Caco-2 (cell line): ENCODE data around the gene HMGA1. TPM values are rescaled to one million over a fixed set of nuclear protein-coding genes. Genes with fewer than 3 reads are reported as not detected.

Source experiments
- BruUV-seq: library from RNA; stranded (reverse); fragments of 400-500 nt; replicated peaks from 2 replicates; lab custom pipeline; 2021; lab: Mats Ljungman, UMichigan
- CTCF ChIA-PET: fragments of 300-600 bp; sonication (Branson Sonifier 250); formaldehyde crosslinking; loops from one replicate; lab custom pipeline; 2022; ENCODE audit warnings: antibody characterized with exemption; lab: Charles Lee
- POLR2A ChIA-PET: fragments of 300-600 bp; sonication (Branson Sonifier 250); formaldehyde crosslinking; loops from one replicate; lab custom pipeline; 2022; ENCODE audit warnings: antibody characterized with exemption; lab: Charles Lee
- DNase-seq, 2 experiments: peaks; one replicate each; pipeline versions ENCODE4 v3.0.0 to v3.0.0-alpha.2; 2020 to 2022
- H3K27me3 ChIP-seq: replicated peaks from 2 replicates; pipeline ENCODE4 v1.6.0; 2011; ENCODE audit warnings: low read length; ENCODE audit not compliant: control insufficient read depth, insufficient read depth
- H3K36me3 ChIP-seq: 2 replicates; pipeline ENCODE4 v1.5.1; 2011; ENCODE audit warnings: low read length; ENCODE audit not compliant: control insufficient read depth, insufficient read depth
- H3K4me1 ChIP-seq: fragments of 250-450 bp; sonication (Bioruptor Pico); 2 replicates; pipeline ENCODE4 v1.5.1; 2020; ENCODE audit warnings: mild to moderate bottlenecking
- H3K4me3 ChIP-seq: 2 replicates; pipeline ENCODE4 v1.5.1; 2011; ENCODE audit warnings: low read depth, mild to moderate bottlenecking, control low read depth, low read length
- H3K9me3 ChIP-seq: fragments of 250-450 bp; sonication (Bioruptor Pico); 2 replicates; pipeline ENCODE4 v1.5.1; 2020; ENCODE audit warnings: mild to moderate bottlenecking, moderate library complexity
- H3K27ac Mint-ChIP-seq: one replicate; pipeline ENCODE4 v1.8.0; 2022; ENCODE audit warnings: mixed read lengths; ENCODE audit not compliant: unreplicated experiment
- H3K27me3 Mint-ChIP-seq: one replicate; pipeline ENCODE4 v1.8.0; 2022; ENCODE audit warnings: mixed read lengths; ENCODE audit not compliant: insufficient read depth, unreplicated experiment
- H3K36me3 Mint-ChIP-seq: one replicate; pipeline ENCODE4 v1.8.0; 2022; ENCODE audit warnings: mild to moderate bottlenecking, mixed read lengths; ENCODE audit not compliant: insufficient read depth, unreplicated experiment
- H3K4me1 Mint-ChIP-seq: one replicate; pipeline ENCODE4 v1.8.0; 2022; ENCODE audit warnings: low read depth, mixed read lengths; ENCODE audit not compliant: unreplicated experiment
- H3K4me3 Mint-ChIP-seq: one replicate; pipeline ENCODE4 v1.8.0; 2022; ENCODE audit warnings: mild to moderate bottlenecking, moderate library complexity, mixed read lengths; ENCODE audit not compliant: unreplicated experiment
- H3K9me3 Mint-ChIP-seq: one replicate; pipeline ENCODE4 v1.8.0; 2022; ENCODE audit warnings: mixed read lengths; ENCODE audit not compliant: unreplicated experiment
- CTCF ChIP-seq, 2 experiments: fragments of 200-600 bp in 1 of 2; IDR thresholded peaks; 1 replicate in 1 of 2; 2 replicates in 1 of 2; pipeline versions ENCODE4 v1.5.1 to v1.8.0; 2011 to 2022; ENCODE audit warnings: antibody characterized with exemption in 1 of 2, control low read depth in 1 of 2, inconsistent platforms in 1 of 2, low read depth in 1 of 2, low read length in 1 of 2, mild to moderate bottlenecking in 1 of 2, moderate library complexity in 1 of 2; ENCODE audit not compliant: insufficient read depth in 1 of 2, severe bottlenecking in 1 of 2, unreplicated experiment in 1 of 2
- intact Hi-C: fragments of 100-400 bp; cut with micrococcal nuclease; formaldehyde crosslinking; loops from one replicate; pipeline ENCODE4 v1.10.0; 2022; ENCODE audit not compliant: unreplicated experiment
- total RNA-seq: library from RNA; stranded (reverse); gene quantifications from 2 replicates; pipeline ENCODE4 v1.2.3, GENCODE V29; 2022

HMGA1 gene
- total RNA-seq, 1 experiment from 2014 or later, result 301 TPM

- H3K9me3 ChIP-seq, result no peaks in the 10 kb centered on the region
- no peaks in the 10 kb centered on the region for H3K27me3 ChIP-seq
- no peaks in the 10 kb centered on the region for H3K4me1 Mint-ChIP-seq
- no peaks in the 10 kb centered on the region for H3K9me3 Mint-ChIP-seq
- H3K27ac Mint-ChIP-seq, result no peak overlapping the region
- intact Hi-C loops, result no loop called here
- ChIA-PET POLR2A (no interaction called here), CTCF (interaction anchor here (0.6 kb wide), 1 partner anchor 17 kb away, joined by 5 read pairs; no protein-coding TSS in a partner anchor)
- BruUV-seq, result no TSS peak
- H3K4me3 Mint-ChIP-seq, result no peak overlapping the region
- TF ChIP-seq CTCF (IDR thresholded peaks at IDR 0.05; ENCODE audit: insufficient read depth in 1 of 2, low read depth in 1 of 2, low read length in 1 of 2, severe bottlenecking in 1 of 2, unreplicated experiment in 1 of 2), result no peak
- no peaks in the 10 kb centered on the region for H3K36me3 ChIP-seq
- DNase-seq, result no peak
- H3K27me3 Mint-ChIP-seq, result no peaks in the 10 kb centered on the region
- no peaks in the 10 kb centered on the region for H3K36me3 Mint-ChIP-seq
- H3K4me1 ChIP-seq, result no peaks in the 10 kb centered on the region
- no peak overlapping the region for H3K4me3 ChIP-seq
Observed at GRCh38 chr6:34229877-34230276, 6.8 kb upstream of the HMGA1 start.

GRCh38 chr6:34230653-34231371 is 5.9 kb upstream of the HMGA1 start:
- intact Hi-C loops, result no loop called here
- Histone ChIP-seq H3K4me3 (no peak overlapping the region), H3K9me3 (no peaks in the 10 kb centered on the region), H3K4me1 (0 out of 2 replicates have a peak, but pooled peaks cover under 1% of the 10 kb centered on the region), H3K27me3 (no peaks in the 10 kb centered on the region), H3K36me3 (no peaks in the 10 kb centered on the region)
- H3K27me3 Mint-ChIP-seq, result no peaks in the 10 kb centered on the region
- BruUV-seq, result no TSS peak
- TF ChIP-seq CTCF (IDR thresholded peaks at IDR 0.05; ENCODE audit: insufficient read depth in 1 of 2, low read depth in 1 of 2, low read length in 1 of 2, severe bottlenecking in 1 of 2, unreplicated experiment in 1 of 2), result no peak
- H3K9me3 Mint-ChIP-seq, result no peaks in the 10 kb centered on the region
- CTCF ChIA-PET, result no interaction called here
- H3K4me1 Mint-ChIP-seq, result no peaks in the 10 kb centered on the region
- no peak overlapping the region for H3K4me3 Mint-ChIP-seq
- H3K27ac Mint-ChIP-seq, result no peak overlapping the region
- no peaks in the 10 kb centered on the region for H3K36me3 Mint-ChIP-seq
- no peak for DNase-seq
- POLR2A ChIA-PET, result no interaction called here

DNA sequence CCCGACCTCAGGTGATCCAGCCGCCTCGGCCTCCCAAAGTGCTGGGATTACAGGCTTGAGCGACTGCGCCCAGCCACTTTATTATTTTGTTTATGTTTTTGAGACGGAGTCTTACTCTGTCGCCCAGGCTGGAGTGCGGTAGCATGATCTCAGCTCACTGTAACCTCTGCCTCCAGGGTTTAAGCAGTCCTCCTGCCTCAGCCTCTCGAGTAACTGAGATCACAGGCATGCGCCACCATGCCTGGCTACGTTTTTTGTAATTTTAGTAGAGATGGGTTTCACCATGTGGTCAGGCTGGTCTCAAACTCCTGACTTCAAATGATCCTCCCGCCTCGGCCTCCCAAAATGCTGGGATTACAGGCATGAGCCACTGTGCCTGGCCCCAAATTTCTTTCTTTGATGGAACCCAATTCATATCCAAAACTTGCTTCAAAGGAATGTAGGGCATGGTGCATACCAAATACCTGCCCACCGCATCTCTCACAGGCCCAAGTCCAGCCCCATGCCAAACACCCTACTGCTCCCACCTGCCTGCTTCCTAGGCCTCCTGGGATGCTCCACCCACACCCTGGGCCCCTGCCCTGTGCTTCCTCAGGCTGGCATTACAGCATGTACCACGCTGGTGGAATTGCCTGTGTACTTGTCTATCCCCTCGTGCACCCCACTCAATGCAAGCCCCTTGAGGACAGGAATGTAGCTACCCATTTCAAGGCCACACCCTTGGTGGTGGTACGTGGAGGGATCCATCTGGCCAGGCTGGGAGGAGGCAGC is 4.9 kb upstream of the HMGA1 start:
- BruUV-seq, result no TSS peak
- intact Hi-C loops, result no loop called here
- no peak for TF ChIP-seq CTCF (IDR thresholded peaks at IDR 0.05; ENCODE audit: insufficient read depth in 1 of 2, low read depth in 1 of 2, low read length in 1 of 2, severe bottlenecking in 1 of 2, unreplicated experiment in 1 of 2)

More for the DNA sequence above, 4.9 kb upstream of the HMGA1 start:
- Mint-ChIP-seq H3K27ac (no peak overlapping the region), H3K36me3 (peaks cover 6% of the 10 kb centered on the region), H3K27me3 (no peaks in the 10 kb centered on the region), H3K9me3 (no peaks in the 10 kb centered on the region), H3K4me1 (no peaks in the 10 kb centered on the region), H3K4me3 (no peak overlapping the region)
- ChIA-PET POLR2A (no interaction called here), CTCF (interaction anchor here (0.6 kb wide), 1 partner anchor 195 kb away, joined by 3 read pairs; no protein-coding TSS in a partner anchor)
- Histone ChIP-seq H3K9me3 (no peaks in the 10 kb centered on the region), H3K4me3 (no peak overlapping the region), H3K36me3 (no peaks in the 10 kb centered on the region), H3K27me3 (no peaks in the 10 kb centered on the region), H3K4me1 (0 out of 2 replicates have a peak, but pooled peaks cover 7% of the 10 kb centered on the region)
- DNase-seq, result no peak
